ENCODE data around the gene TBXA2R.

The TBXA2R gene

DNA sequence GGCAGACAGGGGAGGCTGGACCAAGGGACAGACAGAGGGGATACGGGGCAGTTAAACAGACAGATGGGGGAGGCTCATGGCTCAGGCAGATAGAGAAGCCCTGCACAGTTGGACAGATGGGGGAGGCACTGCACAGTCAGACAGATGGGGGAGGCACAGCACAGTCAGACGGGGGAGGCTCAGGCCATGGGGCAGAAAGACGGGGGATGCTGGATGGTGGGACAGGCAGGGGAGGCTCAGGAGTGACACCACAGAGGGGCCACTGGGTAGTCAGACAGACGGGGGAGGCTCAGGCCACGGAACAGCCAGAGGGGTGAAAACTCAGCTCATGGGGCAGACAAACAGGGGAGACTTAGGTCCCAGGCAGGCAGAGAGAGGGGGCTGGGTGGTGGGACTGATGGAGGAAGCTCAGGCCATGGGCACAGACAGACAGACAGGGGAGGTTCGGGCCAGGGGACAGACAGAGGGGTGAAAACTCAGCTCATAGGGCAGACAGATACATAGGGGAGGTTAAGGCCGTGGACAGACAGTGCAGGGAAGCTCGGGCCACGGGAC, 50.2 kb downstream of the TBXA2R start:
- peaks cover 30% of the 10 kb centered on the region for H3K79me2 ChIP-seq (ENCODE audit: insufficient read depth, low read length)
- TF ChIP-seq, protein P1, sequence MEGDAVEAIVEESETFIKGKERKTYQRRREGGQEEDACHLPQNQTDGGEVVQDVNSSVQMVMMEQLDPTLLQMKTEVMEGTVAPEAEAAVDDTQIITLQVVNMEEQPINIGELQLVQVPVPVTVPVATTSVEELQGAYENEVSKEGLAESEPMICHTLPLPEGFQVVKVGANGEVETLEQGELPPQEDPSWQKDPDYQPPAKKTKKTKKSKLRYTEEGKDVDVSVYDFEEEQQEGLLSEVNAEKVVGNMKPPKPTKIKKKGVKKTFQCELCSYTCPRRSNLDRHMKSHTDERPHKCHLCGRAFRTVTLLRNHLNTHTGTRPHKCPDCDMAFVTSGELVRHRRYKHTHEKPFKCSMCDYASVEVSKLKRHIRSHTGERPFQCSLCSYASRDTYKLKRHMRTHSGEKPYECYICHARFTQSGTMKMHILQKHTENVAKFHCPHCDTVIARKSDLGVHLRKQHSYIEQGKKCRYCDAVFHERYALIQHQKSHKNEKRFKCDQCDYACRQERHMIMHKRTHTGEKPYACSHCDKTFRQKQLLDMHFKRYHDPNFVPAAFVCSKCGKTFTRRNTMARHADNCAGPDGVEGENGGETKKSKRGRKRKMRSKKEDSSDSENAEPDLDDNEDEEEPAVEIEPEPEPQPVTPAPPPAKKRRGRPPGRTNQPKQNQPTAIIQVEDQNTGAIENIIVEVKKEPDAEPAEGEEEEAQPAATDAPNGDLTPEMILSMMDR (IDR thresholded peaks at IDR 0.05; ENCODE audit: insufficient read depth, low read length, poor library complexity, severe bottlenecking) = no peak
- no peak for TF ChIP-seq EZH2phosphoT487 (conservative IDR thresholded peaks at IDR 0.05; ENCODE audit: low read length)
- H3K4me2 ChIP-seq (ENCODE audit: low read depth, low read length, poor library complexity, severe bottlenecking) = peak overlapping the region; percentile 68
- no peaks in the 10 kb centered on the region for H3K9me3 ChIP-seq (ENCODE audit: insufficient read depth, low read length)
- H3K27ac ChIP-seq (ENCODE audit: low read depth, low read length) = no peak overlapping the region
- peaks cover 7% of the 10 kb centered on the region; the same call in 1 of the 2 replicates for H4K20me1 ChIP-seq (ENCODE audit: low read depth, low read length)
- H3K36me3 ChIP-seq (ENCODE audit: low read length) = no peaks in the 10 kb centered on the region
- H3K9ac ChIP-seq (ENCODE audit: low read length) = peak overlapping the region; percentile 62
- H2AFZ ChIP-seq (ENCODE audit: low read depth, low read length, severe bottlenecking) = no peak overlapping the region
- H3K4me3 ChIP-seq (ENCODE audit: insufficient read depth, low read length, poor library complexity, severe bottlenecking) = peak overlapping the region; percentile 62
- H3K9me2 ChIP-seq (replicated peaks; ENCODE audit: insufficient read depth, low read length) = no peaks in the 10 kb centered on the region
- no peaks in the 10 kb centered on the region for H3K27me3 ChIP-seq (ENCODE audit: low read length)
- H3F3A ChIP-seq (ENCODE audit: insufficient read depth) = no peaks in the 10 kb centered on the region

DNA sequence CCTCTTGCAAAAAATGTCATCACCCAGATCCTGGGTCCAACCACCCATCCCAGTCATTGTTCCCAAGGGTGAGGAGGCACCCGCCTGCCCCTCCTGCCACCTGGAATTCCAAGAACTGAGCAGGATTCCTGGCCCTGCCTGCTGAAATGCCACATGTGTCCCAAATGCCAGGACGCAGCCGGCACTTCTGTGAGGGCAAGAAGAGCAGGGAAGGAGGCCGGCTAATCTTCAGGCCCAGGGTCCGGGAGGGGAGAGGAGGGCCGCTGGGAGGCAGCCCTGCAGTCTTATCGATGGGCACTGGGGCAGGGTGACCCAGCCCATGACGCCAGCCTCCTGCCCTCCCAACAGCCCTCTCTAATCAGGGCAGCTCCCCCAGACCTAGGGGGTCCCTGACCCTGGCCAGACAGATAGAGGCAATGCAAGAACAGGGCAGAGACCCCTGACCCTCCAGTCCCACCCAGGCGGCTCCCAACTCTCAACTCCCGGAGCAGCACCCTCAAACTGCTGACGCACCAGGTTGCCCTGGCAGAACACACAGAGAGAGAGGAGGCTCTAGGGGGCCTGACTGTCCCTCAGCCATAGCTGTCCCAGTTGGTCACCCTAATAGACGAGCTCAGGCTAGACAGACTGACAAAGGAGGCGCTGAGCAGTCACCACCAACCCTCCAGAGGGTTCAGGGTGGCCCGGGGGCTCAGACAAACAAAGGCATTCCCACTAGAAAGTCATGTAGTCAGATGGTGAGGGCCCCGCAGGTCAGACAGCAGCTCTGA, 50.8 kb downstream of the TBXA2R start:
- no peak overlapping the region for H3K27ac ChIP-seq (ENCODE audit: low read depth, low read length)
- peaks cover 30% of the 10 kb centered on the region for H3K79me2 ChIP-seq (ENCODE audit: insufficient read depth, low read length)

DNA sequence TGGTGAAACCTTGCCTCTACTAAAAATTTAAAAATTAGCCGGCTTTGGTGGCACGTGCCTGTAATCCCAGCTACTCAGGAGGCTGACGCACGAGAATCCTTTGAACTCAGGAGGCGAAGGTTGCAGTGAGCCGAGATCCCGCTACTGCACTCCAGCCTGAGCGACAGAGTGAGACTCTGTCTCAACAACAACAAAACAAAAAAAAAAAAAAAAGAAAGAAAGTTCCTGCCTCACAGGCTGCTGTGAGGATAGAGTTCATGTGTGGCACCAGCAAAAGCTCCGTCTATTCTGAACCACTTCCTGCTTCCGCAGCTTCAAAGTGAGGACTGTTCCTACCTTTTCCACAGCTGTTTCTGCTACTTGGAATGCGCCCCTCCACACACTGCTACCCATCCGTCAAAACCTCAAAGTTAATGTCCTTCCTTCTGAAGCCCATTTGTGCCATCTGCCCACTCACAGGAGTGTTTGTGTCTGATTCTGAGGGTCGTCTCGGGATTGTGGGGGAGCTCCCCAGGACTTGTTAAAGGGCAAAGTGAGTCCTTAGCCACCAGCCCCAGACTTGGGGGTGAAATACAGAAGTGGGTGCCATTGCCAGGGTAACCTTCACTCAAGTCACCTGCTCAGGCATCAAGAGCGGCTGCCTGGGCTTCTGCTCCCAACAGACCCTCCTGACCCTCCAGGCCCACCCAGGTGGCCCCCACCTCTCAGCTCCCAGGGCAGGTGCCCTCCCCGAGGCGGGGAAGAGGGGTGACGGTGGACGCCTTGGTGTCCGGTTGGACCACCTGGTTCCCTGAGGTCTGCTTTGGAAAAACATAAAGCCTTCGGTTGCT, 52.2 kb downstream of the TBXA2R start:
- Histone ChIP-seq H3K27ac (ENCODE audit: low read depth, low read length) (peak overlapping the region; percentile 33; the same call in 1 of the 2 replicates), H3K9ac (ENCODE audit: low read length) (no peak overlapping the region), H3K79me2 (ENCODE audit: insufficient read depth, low read length) (peaks cover 30% of the 10 kb centered on the region), H3K36me3 (ENCODE audit: low read length) (no peaks in the 10 kb centered on the region), H3K9me3 (ENCODE audit: insufficient read depth, low read length) (no peaks in the 10 kb centered on the region), H3K27me3 (ENCODE audit: low read length) (no peaks in the 10 kb centered on the region), H4K20me1 (ENCODE audit: low read depth, low read length) (peaks cover 7% of the 10 kb centered on the region; the same call in 1 of the 2 replicates), H3K4me2 (ENCODE audit: low read depth, low read length, poor library complexity, severe bottlenecking) (no peak overlapping the region), H3K4me3 (ENCODE audit: insufficient read depth, low read length, poor library complexity, severe bottlenecking) (no peak overlapping the region), H3K9me2 (replicated peaks; ENCODE audit: insufficient read depth, low read length) (no peaks in the 10 kb centered on the region), H3F3A (ENCODE audit: insufficient read depth) (no peaks in the 10 kb centered on the region), H2AFZ (ENCODE audit: low read depth, low read length, severe bottlenecking) (no peak overlapping the region)
- TF ChIP-seq, protein P1 (IDR thresholded peaks at IDR 0.05; ENCODE audit: insufficient read depth, low read length, poor library complexity, severe bottlenecking) = no peak
- no peak for TF ChIP-seq EZH2phosphoT487 (conservative IDR thresholded peaks at IDR 0.05; ENCODE audit: low read length)

More for the DNA sequence above, 50.8 kb downstream of the TBXA2R start:
- Histone ChIP-seq H3K4me2 (ENCODE audit: low read depth, low read length, poor library complexity, severe bottlenecking) (peak overlapping the region; percentile 68), H2AFZ (ENCODE audit: low read depth, low read length, severe bottlenecking) (no peak overlapping the region), H3K4me3 (ENCODE audit: insufficient read depth, low read length, poor library complexity, severe bottlenecking) (peak overlapping the region; percentile 62), H3K27me3 (ENCODE audit: low read length) (no peaks in the 10 kb centered on the region), H3K36me3 (ENCODE audit: low read length) (no peaks in the 10 kb centered on the region), H3F3A (ENCODE audit: insufficient read depth) (no peaks in the 10 kb centered on the region), H3K9me3 (ENCODE audit: insufficient read depth, low read length) (no peaks in the 10 kb centered on the region), H3K9me2 (replicated peaks; ENCODE audit: insufficient read depth, low read length) (no peaks in the 10 kb centered on the region), H4K20me1 (ENCODE audit: low read depth, low read length) (peaks cover 7% of the 10 kb centered on the region; the same call in 1 of the 2 replicates), H3K9ac (ENCODE audit: low read length) (peak overlapping the region; percentile 62)
- TF ChIP-seq, protein P1 (IDR thresholded peaks at IDR 0.05; ENCODE audit: insufficient read depth, low read length, poor library complexity, severe bottlenecking) = no peak

Measured in SU-DHL-6 (cell line).